Osteoblast (primary cell): ENCODE results near the gene BEGAIN. TPM values are rescaled to one million over a fixed set of nuclear protein-coding genes. Genes with fewer than 3 reads are reported as not detected.
A peak's percentile ranks its signal among the peaks of the same experiment; 100 is the strongest.

Experiments used
- DNase-seq: peaks from one replicate; pipeline ENCODE4 v3.0.0; 2011; ENCODE audit warnings: low spot score, mixed read lengths; ENCODE audit not compliant: insufficient read length; ENCODE audit errors: missing footprints
- H2AFZ ChIP-seq: 2 replicates; pipeline ENCODE4 v1.6.0; 2011; ENCODE audit warnings: mild to moderate bottlenecking, low read length
- H3K27ac ChIP-seq: 2 replicates; pipeline ENCODE4 v1.5.1; 2011; ENCODE audit warnings: mild to moderate bottlenecking, low read depth, low read length, moderate library complexity
- H3K27me3 ChIP-seq: 2 replicates; pipeline ENCODE4 v1.6.0; 2012; ENCODE audit warnings: mild to moderate bottlenecking, control low read depth, inconsistent platforms, low read length, moderate library complexity; ENCODE audit not compliant: insufficient read depth
- H3K36me3 ChIP-seq: 2 replicates; pipeline ENCODE4 v1.5.1; 2011; ENCODE audit warnings: mild to moderate bottlenecking, low read length, control low read depth, moderate library complexity; ENCODE audit not compliant: insufficient read depth
- H3K4me1 ChIP-seq: 2 replicates; pipeline ENCODE4 v1.5.1; 2011; ENCODE audit warnings: mild to moderate bottlenecking, low read length, control low read depth, moderate library complexity; ENCODE audit not compliant: insufficient read depth
- H3K4me2 ChIP-seq: 2 replicates; pipeline ENCODE4 v1.6.0; 2011; ENCODE audit warnings: mild to moderate bottlenecking, low read length; ENCODE audit not compliant: insufficient read depth
- H3K4me3 ChIP-seq: fragments of 200-600 bp; sonication (generic); 3 replicates; pipeline ENCODE4 v1.5.1; 2012; ENCODE audit warnings: mild to moderate bottlenecking, low read length, inconsistent platforms; ENCODE audit not compliant: insufficient read depth
- H3K79me2 ChIP-seq: 2 replicates; pipeline ENCODE4 v1.6.0; 2012; ENCODE audit warnings: mild to moderate bottlenecking, low read length, control low read depth, inconsistent platforms; ENCODE audit not compliant: insufficient read depth
- H3K9me3 ChIP-seq: 2 replicates; pipeline ENCODE4 v1.5.1; 2011; ENCODE audit warnings: low read depth, low read length, control low read depth
- H4K20me1 ChIP-seq: 2 replicates; pipeline ENCODE4 v1.6.0; 2012; ENCODE audit warnings: mild to moderate bottlenecking, low read length, control low read depth; ENCODE audit not compliant: insufficient read depth
- CTCF ChIP-seq: IDR thresholded peaks from 2 replicates; pipeline ENCODE4 v1.5.1; 2011; ENCODE audit warnings: mild to moderate bottlenecking, low read depth, low read length, moderate library complexity; ENCODE audit errors: extremely low read depth
- total RNA-seq: library from RNA; depleted of rRNA; stranded (reverse); fragments of >200 nt; gene quantifications from 2 replicates; pipeline ENCODE4 v1.2.3, GENCODE V29; 2012

Gene BEGAIN
- total RNA-seq, 1 donor, result 1.1 TPM

GRCh38 chr14:100531152-100532121 lies 55.8 kb downstream of the BEGAIN start:
- H2AFZ ChIP-seq, result no peak overlapping the region
- no peak overlapping the region for H3K4me2 ChIP-seq
- no peaks in the 10 kb centered on the region for H4K20me1 ChIP-seq
- H3K4me3 ChIP-seq, result no peak overlapping the region
- H3K36me3 ChIP-seq, result no peaks in the 10 kb centered on the region
- H3K79me2 ChIP-seq, result no peaks in the 10 kb centered on the region
- H3K9me3 ChIP-seq, result no peaks in the 10 kb centered on the region
- peak; percentile 76 for DNase-seq
- TF ChIP-seq CTCF, result no peak
- no peak overlapping the region for H3K27ac ChIP-seq
- no peaks in the 10 kb centered on the region for H3K27me3 ChIP-seq
- H3K4me1 ChIP-seq, result no peaks in the 10 kb centered on the region

GRCh38 chr14:100530270-100531072 lies 56.7 kb downstream of the BEGAIN start:
- H3K27me3 ChIP-seq, result no peaks in the 10 kb centered on the region
- TF ChIP-seq CTCF, result no peak

GRCh38 chr14:100529561-100530031 lies 57.6 kb downstream of the BEGAIN start:
- no peak overlapping the region for H3K4me3 ChIP-seq

More at GRCh38 chr14:100530270-100531072, 56.7 kb downstream of the BEGAIN start:
- Histone ChIP-seq H3K4me2 (no peak overlapping the region), H3K27ac (no peak overlapping the region), H3K36me3 (no peaks in the 10 kb centered on the region), H4K20me1 (no peaks in the 10 kb centered on the region), H3K4me3 (no peak overlapping the region), H3K4me1 (no peaks in the 10 kb centered on the region), H3K9me3 (no peaks in the 10 kb centered on the region), H2AFZ (no peak overlapping the region), H3K79me2 (no peaks in the 10 kb centered on the region)
- peak; percentile 58 for DNase-seq

More at GRCh38 chr14:100529561-100530031, 57.6 kb downstream of the BEGAIN start:
- Histone ChIP-seq H3K4me2 (no peak overlapping the region), H2AFZ (no peak overlapping the region), H3K4me1 (no peaks in the 10 kb centered on the region), H4K20me1 (no peaks in the 10 kb centered on the region), H3K79me2 (no peaks in the 10 kb centered on the region), H3K9me3 (no peaks in the 10 kb centered on the region), H3K27ac (no peak overlapping the region), H3K36me3 (no peaks in the 10 kb centered on the region), H3K27me3 (no peaks in the 10 kb centered on the region)
- peak; percentile 62 for DNase-seq
- no peak for TF ChIP-seq CTCF
